H9 (cell line): ENCODE measurements around the gene MAGEA6. TPM values are rescaled to one million over a fixed set of nuclear protein-coding genes. Genes with fewer than 3 reads are reported as not detected.

Source experiments
- DNase-seq: peaks from one replicate; pipeline ENCODE4 v3.0.0-alpha.2; 2017
- H2AFZ ChIP-seq: one replicate; pipeline ENCODE4 v1.6.1; 2013; ENCODE audit warnings: mild to moderate bottlenecking, low read length, control low read depth, moderate library complexity
- H2AK5ac ChIP-seq: 2 replicates; pipeline ENCODE4 v1.6.1; 2013; ENCODE audit warnings: low read length, control low read depth, mixed read lengths; ENCODE audit not compliant: insufficient read length
- H2BK120ac ChIP-seq: one replicate; pipeline ENCODE4 v1.6.1; 2013; ENCODE audit warnings: low read depth, mild to moderate bottlenecking, low read length, control low read depth, inconsistent platforms; ENCODE audit not compliant: poor library complexity, severe bottlenecking
- H2BK12ac ChIP-seq: 2 replicates; pipeline ENCODE4 v1.6.1; 2013; ENCODE audit warnings: low read length, control low read depth, mixed read lengths, low read depth; ENCODE audit not compliant: insufficient read length
- H2BK15ac ChIP-seq: 2 replicates; pipeline ENCODE4 v1.6.1; 2013; ENCODE audit warnings: low read depth, low read length, control low read depth
- H2BK20ac ChIP-seq: one replicate; pipeline ENCODE4 v1.6.1; 2013; ENCODE audit warnings: low read depth, mild to moderate bottlenecking, low read length, control low read depth, inconsistent platforms; ENCODE audit not compliant: poor library complexity, severe bottlenecking
- H2BK5ac ChIP-seq: 2 replicates; pipeline ENCODE4 v1.6.1; 2013; ENCODE audit warnings: low read length, control low read depth, mixed read lengths; ENCODE audit not compliant: insufficient read length
- H3K14ac ChIP-seq: 2 replicates; pipeline ENCODE4 v1.6.1; 2013; ENCODE audit warnings: low read length, control low read depth; ENCODE audit not compliant: insufficient read depth
- H3K18ac ChIP-seq: 2 replicates; pipeline ENCODE4 v1.6.1; 2013; ENCODE audit warnings: low read depth, mild to moderate bottlenecking, mixed read lengths, low read length, control low read depth; ENCODE audit not compliant: insufficient read length
- H3K23ac ChIP-seq: 2 replicates; pipeline ENCODE4 v1.6.1; 2013; ENCODE audit warnings: low read length, control low read depth, mixed read lengths, low read depth; ENCODE audit not compliant: insufficient read length
- H3K23me2 ChIP-seq: 2 replicates; pipeline ENCODE4 v1.6.1; 2013; ENCODE audit warnings: low read depth, mild to moderate bottlenecking, mixed read lengths, low read length, control low read depth; ENCODE audit not compliant: insufficient read length, poor library complexity, severe bottlenecking
- H3K27ac ChIP-seq: 2 replicates; pipeline ENCODE4 v1.5.1; 2013; ENCODE audit warnings: low read length, control low read depth, mixed read lengths, low read depth; ENCODE audit not compliant: insufficient read length
- H3K27me3 ChIP-seq: 2 replicates; pipeline ENCODE4 v1.6.1; 2013; ENCODE audit warnings: low read length, control low read depth, inconsistent platforms; ENCODE audit not compliant: insufficient read depth
- H3K4ac ChIP-seq: 2 replicates; pipeline ENCODE4 v1.6.1; 2013; ENCODE audit warnings: low read depth, mild to moderate bottlenecking, control low read depth, inconsistent platforms, low read length, moderate library complexity
- H3K4me1 ChIP-seq: 2 replicates; pipeline ENCODE4 v1.6.1; 2013; ENCODE audit warnings: low read length, control low read depth, inconsistent platforms; ENCODE audit not compliant: insufficient read depth
- H3K4me2 ChIP-seq: 2 replicates; pipeline ENCODE4 v1.6.1; 2013; ENCODE audit warnings: low read length, control low read depth, mixed read lengths; ENCODE audit not compliant: insufficient read length, insufficient read depth
- H3K56ac ChIP-seq: 2 replicates; pipeline ENCODE4 v1.6.1; 2013; ENCODE audit warnings: low read depth, mild to moderate bottlenecking, mixed read lengths, low read length, control low read depth; ENCODE audit not compliant: insufficient read length
- H3K79me1 ChIP-seq: 2 replicates; pipeline ENCODE4 v1.6.1; 2013; ENCODE audit warnings: low read depth, mild to moderate bottlenecking, moderate library complexity, low read length, control low read depth, inconsistent platforms; ENCODE audit not compliant: insufficient read depth, poor library complexity, severe bottlenecking
- H3K79me2 ChIP-seq: 2 replicates; pipeline ENCODE4 v1.6.1; 2013; ENCODE audit warnings: low read length, control low read depth, inconsistent platforms; ENCODE audit not compliant: insufficient read depth
- H3K9ac ChIP-seq: 2 replicates; pipeline ENCODE4 v1.6.1; 2013; ENCODE audit warnings: low read length, control low read depth, mixed read lengths; ENCODE audit not compliant: insufficient read length; ENCODE audit errors: extremely low read depth
- H3K9me3 ChIP-seq: one replicate; pipeline ENCODE4 v1.6.1; 2013; ENCODE audit warnings: low read depth, low read length, inconsistent platforms; ENCODE audit not compliant: control insufficient read depth
- H3T11ph ChIP-seq: one replicate; pipeline ENCODE4 v1.6.1; 2013; ENCODE audit warnings: mild to moderate bottlenecking, low read length, control low read depth, inconsistent platforms
- H4K20me1 ChIP-seq: one replicate; pipeline ENCODE4 v1.6.1; 2013; ENCODE audit not compliant: control insufficient read depth, insufficient read length, insufficient read depth
- H4K5ac ChIP-seq: 2 replicates; pipeline ENCODE4 v1.6.1; 2013; ENCODE audit warnings: low read depth, mild to moderate bottlenecking, mixed read lengths, low read length, control low read depth; ENCODE audit not compliant: insufficient read length
- H4K8ac ChIP-seq: replicated peaks from 2 replicates; pipeline ENCODE4 v1.6.1; 2013; ENCODE audit warnings: low read length, control low read depth, mixed read lengths, low read depth; ENCODE audit not compliant: insufficient read length
- H4K91ac ChIP-seq: 2 replicates; pipeline ENCODE4 v1.6.1; 2013; ENCODE audit warnings: low read depth, mild to moderate bottlenecking, moderate library complexity, mixed read lengths, low read length, control low read depth; ENCODE audit not compliant: insufficient read length
- H3K27ac Mint-ChIP-seq, 3 experiments: 2 replicates in 2 of 3; 3 replicates in 1 of 3; pipeline ENCODE4 v1.8.0; 2020 to 2021; ENCODE audit warnings: mixed read lengths in 3 of 3, mild to moderate bottlenecking in 1 of 3, moderate library complexity in 1 of 3
- H3K27me3 Mint-ChIP-seq: 2 replicates; pipeline ENCODE4 v1.8.0; 2021; ENCODE audit warnings: low read depth, mild to moderate bottlenecking, moderate library complexity, mixed read lengths
- H3K36me3 Mint-ChIP-seq, 3 experiments: 2 replicates in 2 of 3; 3 replicates in 1 of 3; pipeline ENCODE4 v1.8.0; 2020 to 2021; ENCODE audit warnings: low read depth in 3 of 3, mixed read lengths in 3 of 3; ENCODE audit not compliant: insufficient read depth in 1 of 3
- H3K4me1 Mint-ChIP-seq, 2 experiments: 2 replicates each; pipeline ENCODE4 v1.8.0; 2020; ENCODE audit warnings: mixed read lengths in 2 of 2
- H3K4me3 Mint-ChIP-seq, 2 experiments: 2 replicates in 1 of 2; 3 replicates in 1 of 2; pipeline ENCODE4 v1.8.0; 2020 to 2021; ENCODE audit warnings: mild to moderate bottlenecking in 2 of 2, mixed read lengths in 2 of 2, moderate library complexity in 1 of 2
- H3K9me3 Mint-ChIP-seq, 2 experiments: 2 replicates in 1 of 2; 3 replicates in 1 of 2; pipeline ENCODE4 v1.8.0; 2020; ENCODE audit warnings: mild to moderate bottlenecking in 2 of 2, mixed read lengths in 2 of 2, moderate library complexity in 1 of 2
- CTCF ChIP-seq: fragments of 200-600 bp; sonication (generic); conservative IDR thresholded peaks from 3 replicates; pipeline ENCODE4 v1.8.0; 2021; ENCODE audit warnings: antibody characterized with exemption, mild to moderate bottlenecking
- WGBS: extraction: QIAGEN DNeasy Blood & Tissue Kit; methylation state at CpG from one replicate; pipeline ENCODE4 v1.1.7; 2013; ENCODE audit warnings: missing lambda C conversion rate, low lambda C conversion rate, mixed read lengths; ENCODE audit not compliant: insufficient read length; ENCODE audit errors: extremely low coverage; 5-methylcytosine and 5-hydroxymethylcytosine counted together
- total RNA-seq: library from RNA; stranded (reverse); gene quantifications from 2 replicates; pipeline ENCODE4 v1.2.1, GENCODE V29; 2021

Gene MAGEA6
- total RNA-seq, 1 experiment from 2014 or later: not detected

DNA sequence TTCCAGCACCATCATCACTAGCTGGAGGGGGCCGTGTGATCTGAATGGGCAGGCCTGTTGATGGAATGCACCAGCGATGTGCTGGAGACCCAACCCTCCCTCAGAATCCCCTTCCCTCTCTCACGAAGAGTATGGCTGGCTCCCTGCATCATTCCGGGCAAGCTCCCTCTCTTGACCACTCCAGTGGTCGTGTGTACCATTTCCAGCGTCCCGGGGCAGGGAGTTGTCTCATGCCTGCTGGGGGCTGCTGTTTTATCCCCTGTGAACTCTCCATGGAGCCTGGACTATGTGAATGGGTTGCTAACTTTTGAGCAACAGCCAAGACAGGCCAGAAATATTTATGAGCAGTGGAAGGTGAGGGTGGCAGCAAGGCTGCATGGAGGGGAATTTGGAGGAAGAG lies 44.1 kb downstream of the MAGEA6 start:
- Mint-ChIP-seq H3K9me3 (peaks cover 37 to 42% of the 10 kb centered on the region in 2 experiments), H3K4me3 (no peak overlapping the region), H3K36me3 (no peaks in the 10 kb centered on the region; a peak in 1 of 7 replicates), H3K27me3 (peaks cover 3% of the 10 kb centered on the region), H3K27ac (no peak overlapping the region), H3K4me1 (no peaks in the 10 kb centered on the region)
- Histone ChIP-seq H3T11ph (no peak overlapping the region), H3K4ac (no peak overlapping the region), H4K20me1 (no peaks in the 10 kb centered on the region), H3K23ac (no peak overlapping the region), H3K79me2 (no peaks in the 10 kb centered on the region), H2BK20ac (no peak overlapping the region), H3K9ac (no peak overlapping the region), H3K56ac (no peak overlapping the region), H3K27ac (no peak overlapping the region), H3K9me3 (peaks cover 15% of the 10 kb centered on the region), H3K79me1 (no peaks in the 10 kb centered on the region), H2BK120ac (no peak overlapping the region), H3K4me1 (no peaks in the 10 kb centered on the region), H2AK5ac (no peak overlapping the region), H4K5ac (no peak overlapping the region), H3K18ac (no peak overlapping the region), H3K27me3 (no peaks in the 10 kb centered on the region), H4K91ac (no peak overlapping the region), H2AFZ (no peak overlapping the region), H2BK5ac (no peak overlapping the region), H3K14ac (no peak overlapping the region), H4K8ac (no peak overlapping the region), H2BK15ac (no peak overlapping the region), H2BK12ac (no peak overlapping the region), H3K23me2 (no peaks in the 10 kb centered on the region), H3K4me2 (no peak overlapping the region)
- no CpG with 5 or more reads among the region's 7 CpGs for WGBS
- TF ChIP-seq CTCF: no peak
- no peak for DNase-seq

Other genes with a start within 250 kb of the MAGEA6 start
- 3.8 and 3.9 TPM in 2 replicates for gene GABRQ, start 131.8 kb downstream of the MAGEA6 start, total RNA-seq
- gene MAGEA3, start 70.9 kb downstream of the MAGEA6 start, total RNA-seq: not detected in 2 replicates
- not detected in 2 replicates for gene CSAG2, start 60.4 kb downstream of the MAGEA6 start, total RNA-seq
- not detected in 2 replicates for gene MAGEA2B, start 55.1 kb downstream of the MAGEA6 start, total RNA-seq
- gene CSAG1, start 36.0 kb downstream of the MAGEA6 start, total RNA-seq: not detected in 2 replicates
- gene MAGEA12, start 35.9 kb downstream of the MAGEA6 start, total RNA-seq: not detected in 2 replicates
- gene MAGEA2, start 15.8 kb downstream of the MAGEA6 start, total RNA-seq: 0.13 and 0.22 TPM in 2 replicates
- not detected in 2 replicates for gene CSAG3, start 10.5 kb downstream of the MAGEA6 start, total RNA-seq
- gene CETN2, start 61.1 kb upstream of the MAGEA6 start, total RNA-seq: 23.6 and 24.6 TPM in 2 replicates
- gene NSDHL, start 61.4 kb upstream of the MAGEA6 start, total RNA-seq: 31.6 and 32.7 TPM in 2 replicates
- gene ZNF185, start 128.4 kb upstream of the MAGEA6 start, total RNA-seq: 10.2 and 11.3 TPM in 2 replicates
- gene PNMA5, start 224.4 kb upstream of the MAGEA6 start, total RNA-seq: 0.07 TPM in 1 of 2 replicates, not detected in the other